Kidney (tissue), 14 donors: ENCODE data around the gene GRID1. TPM values are rescaled to one million over a fixed set of nuclear protein-coding genes. Genes with fewer than 3 reads are reported as not detected.

Experiments
- DNase-seq, 5 donors: peaks; one replicate each; pipeline ENCODE4 v3.0.0-alpha.2; 2013 to 2020
- FAIRE-seq: peaks from 2 replicates; lab custom pipeline; 2012; peaks lifted over from hg19 to GRCh38; lab: Jason Lieb, UNC
- H3K27ac ChIP-seq, 2 donors: one replicate each; pipeline ENCODE4 v1.7.0; 2013; ENCODE audit warnings: low read depth in 2 of 2, low read length in 2 of 2, inconsistent platforms in 1 of 2
- H3K27me3 ChIP-seq: one replicate; pipeline ENCODE4 v1.7.1; 2013; ENCODE audit warnings: low read length, inconsistent platforms; ENCODE audit not compliant: control insufficient read depth, insufficient read depth
- H3K36me3 ChIP-seq, 3 donors: one replicate each; pipeline versions ENCODE4 v1.7.0 to v1.7.1; 2013; ENCODE audit warnings: low read length in 3 of 3, control low read depth in 1 of 3, inconsistent platforms in 1 of 3; ENCODE audit not compliant: insufficient read depth in 3 of 3, control insufficient read depth in 2 of 3
- H3K4me1 ChIP-seq, 3 donors: one replicate each; pipeline versions ENCODE4 v1.7.0 to v1.7.1; 2013; ENCODE audit warnings: low read length in 3 of 3, inconsistent platforms in 1 of 3, low read depth in 1 of 3; ENCODE audit not compliant: control insufficient read depth in 2 of 3, insufficient read depth in 2 of 3
- H3K4me3 ChIP-seq, 3 donors: one replicate each; pipeline versions ENCODE4 v1.7.0 to v1.8.1; 2013; ENCODE audit warnings: low read length in 3 of 3, control low read depth in 1 of 3, inconsistent platforms in 1 of 3
- H3K9ac ChIP-seq, 3 donors: one replicate each; pipeline versions ENCODE4 v1.7.0 to v1.7.1; 2013; ENCODE audit warnings: low read length in 3 of 3, control low read depth in 1 of 3, inconsistent platforms in 1 of 3
- H3K9me3 ChIP-seq, 3 donors: one replicate each; pipeline versions ENCODE4 v1.7.0 to v1.7.1; 2013; ENCODE audit warnings: low read length in 3 of 3, control low read depth in 1 of 3, inconsistent platforms in 1 of 3; ENCODE audit not compliant: control insufficient read depth in 2 of 3, insufficient read depth in 1 of 3
- intact Hi-C: fragments of 100-400 bp; cut with DNase I; formaldehyde crosslinking; loops from one replicate; pipeline ENCODE4 v1.11.1; 2022
- polyA plus RNA-seq: library from polyadenylated mRNA; stranded (reverse); fragments of 350-450 nt; fragmentation: Illumina TruSeq; extraction: RNeasy Lipid Tissue Mini Kit (QIAGEN cat#74804); gene quantifications from one replicate; pipeline ENCODE4 v1.2.3, GENCODE V29; 2014; ENCODE audit warnings: low read depth, low replicate concordance; ENCODE audit not compliant: insufficient read depth
- total RNA-seq: library from RNA; stranded (reverse); fragmentation: NEBNext Ultra II Directional; extraction: Animal tissue kit (Norgen Biotek cat#: 25700); gene quantifications from one replicate; pipeline ENCODE4 v1.2.1, GENCODE V29; 2021
- TF ChIP-seq, protein P1 (sequence below): IDR thresholded peaks from 3 replicates; pipeline ENCODE4 v1.5.1; 2012; ENCODE audit warnings: mild to moderate bottlenecking, moderate library complexity, borderline replicate concordance; ENCODE audit not compliant: insufficient read depth; ENCODE audit errors: extremely low read depth
- donor health status: control.
- donor health status: control.
- donor health status: control.
- donor health status: control.
- donor health status: control.
- donor health status: DM: yes; HTN: yes; CAD: no.
- donor health status: Normal renal cell carcinoma (clear cell type).

GRID1 gene
- total and polyA plus RNA-seq, 2 donors from 2014 or later: 0.37 to 1.4 TPM

DNA sequence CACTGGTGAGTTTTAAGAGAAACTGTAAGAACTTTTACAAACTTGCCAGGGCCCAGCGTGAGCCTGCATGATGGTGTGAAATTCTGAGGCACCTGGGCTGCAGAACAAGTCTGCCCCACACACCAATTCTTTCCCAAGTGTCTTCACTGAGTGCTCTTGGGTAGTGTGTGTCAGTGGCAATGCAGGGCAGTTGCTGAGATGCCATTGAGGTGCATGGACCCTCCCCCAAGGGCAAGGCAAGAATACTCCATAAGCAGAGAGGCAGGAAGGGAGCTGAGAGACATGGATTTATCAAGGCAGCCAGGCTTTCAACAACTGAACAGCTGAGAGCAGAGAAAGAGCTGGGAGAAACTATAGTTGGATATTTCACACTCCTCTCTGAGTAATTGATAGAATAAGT, 801.2 kb downstream of the GRID1 start:
- no peaks in the 10 kb centered on the region for H3K36me3 ChIP-seq
- no peak overlapping the region for H3K9ac ChIP-seq
- FAIRE-seq (no peak), DNase-seq (no peak)
- no peaks in the 10 kb centered on the region for H3K9me3 ChIP-seq
- no peak overlapping the region for H3K27ac ChIP-seq
- TF ChIP-seq, protein P1, sequence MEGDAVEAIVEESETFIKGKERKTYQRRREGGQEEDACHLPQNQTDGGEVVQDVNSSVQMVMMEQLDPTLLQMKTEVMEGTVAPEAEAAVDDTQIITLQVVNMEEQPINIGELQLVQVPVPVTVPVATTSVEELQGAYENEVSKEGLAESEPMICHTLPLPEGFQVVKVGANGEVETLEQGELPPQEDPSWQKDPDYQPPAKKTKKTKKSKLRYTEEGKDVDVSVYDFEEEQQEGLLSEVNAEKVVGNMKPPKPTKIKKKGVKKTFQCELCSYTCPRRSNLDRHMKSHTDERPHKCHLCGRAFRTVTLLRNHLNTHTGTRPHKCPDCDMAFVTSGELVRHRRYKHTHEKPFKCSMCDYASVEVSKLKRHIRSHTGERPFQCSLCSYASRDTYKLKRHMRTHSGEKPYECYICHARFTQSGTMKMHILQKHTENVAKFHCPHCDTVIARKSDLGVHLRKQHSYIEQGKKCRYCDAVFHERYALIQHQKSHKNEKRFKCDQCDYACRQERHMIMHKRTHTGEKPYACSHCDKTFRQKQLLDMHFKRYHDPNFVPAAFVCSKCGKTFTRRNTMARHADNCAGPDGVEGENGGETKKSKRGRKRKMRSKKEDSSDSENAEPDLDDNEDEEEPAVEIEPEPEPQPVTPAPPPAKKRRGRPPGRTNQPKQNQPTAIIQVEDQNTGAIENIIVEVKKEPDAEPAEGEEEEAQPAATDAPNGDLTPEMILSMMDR: no peak
- intact Hi-C loops: no loop called here
- H3K27me3 ChIP-seq: no peaks in the 10 kb centered on the region
- H3K4me3 ChIP-seq: no peak overlapping the region
- no peaks in the 10 kb centered on the region for H3K4me1 ChIP-seq

DNA sequence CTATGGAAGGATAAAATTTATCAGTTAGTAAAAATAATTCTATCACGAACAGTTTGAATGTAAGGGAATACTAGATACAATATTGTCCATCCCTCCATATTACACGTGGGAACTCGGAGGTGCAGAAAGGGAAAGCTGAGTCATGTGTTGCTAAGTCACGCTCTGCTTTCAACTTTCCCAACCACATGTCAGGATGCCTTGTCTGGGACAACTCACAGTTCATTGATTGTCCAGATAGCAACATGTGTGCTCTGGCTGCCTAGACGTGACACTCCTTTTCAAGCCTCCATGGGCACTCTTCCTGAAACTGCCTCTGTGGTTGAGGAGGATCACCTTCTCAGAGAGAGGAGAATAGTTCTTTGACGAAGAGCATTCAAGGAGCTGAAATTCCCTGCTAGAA, 808.1 kb downstream of the GRID1 start:
- Histone ChIP-seq H3K9ac (no peak overlapping the region), H3K4me3 (no peak overlapping the region), H3K4me1 (no peaks in the 10 kb centered on the region), H3K27ac (no peak overlapping the region), H3K27me3 (no peaks in the 10 kb centered on the region), H3K9me3 (no peaks in the 10 kb centered on the region), H3K36me3 (no peaks in the 10 kb centered on the region)
- no peak for DNase-seq
- no peak for FAIRE-seq
- TF ChIP-seq, protein P1: no peak
- intact Hi-C loops: no loop called here

DNA sequence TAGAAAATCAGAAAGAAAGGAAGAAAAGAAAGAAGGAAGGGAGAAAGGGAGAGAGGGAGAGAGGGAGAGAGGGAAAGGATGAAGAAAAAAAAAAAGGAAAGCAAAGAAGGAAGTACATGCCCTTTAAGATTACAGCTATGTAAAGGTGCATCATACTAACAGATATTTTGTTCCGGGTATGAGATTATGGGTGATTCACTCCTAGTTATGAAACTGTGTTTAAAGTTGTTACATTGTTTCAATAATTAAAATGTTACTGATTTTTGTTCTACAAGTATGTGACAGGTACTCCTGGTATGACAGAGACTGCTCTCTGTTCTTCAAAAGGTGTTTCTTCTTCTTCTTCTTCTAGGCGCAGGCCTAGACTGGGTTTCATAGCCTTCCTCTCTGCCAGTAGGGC, 808.9 kb downstream of the GRID1 start:
- Histone ChIP-seq H3K36me3 (no peaks in the 10 kb centered on the region), H3K27ac (no peak overlapping the region), H3K4me1 (no peaks in the 10 kb centered on the region), H3K9ac (no peak overlapping the region), H3K4me3 (no peak overlapping the region), H3K27me3 (no peaks in the 10 kb centered on the region), H3K9me3 (no peaks in the 10 kb centered on the region)
- TF ChIP-seq, protein P1: no peak
- intact Hi-C loops: no loop called here
- no peak for DNase-seq
- no peak for FAIRE-seq

DNA sequence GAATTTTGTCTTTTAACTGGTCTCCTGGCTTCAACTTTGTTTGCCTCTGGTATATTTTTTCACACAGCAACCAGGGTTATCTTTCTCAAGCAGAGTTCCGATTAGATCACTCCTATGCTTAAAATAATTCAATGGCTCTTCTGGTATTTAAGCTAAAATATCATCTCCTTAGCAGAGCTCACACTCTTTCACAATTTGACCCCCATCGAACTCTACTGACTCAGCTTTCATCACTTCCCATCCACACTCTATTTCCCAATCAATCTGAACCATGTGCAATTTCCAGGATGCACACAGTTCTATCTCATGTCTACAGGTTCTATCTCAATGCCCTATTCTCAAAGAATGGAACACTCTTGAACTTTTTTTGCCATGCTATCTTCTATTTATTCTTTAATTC, 809.5 kb downstream of the GRID1 start:
- Histone ChIP-seq H3K36me3 (no peaks in the 10 kb centered on the region), H3K27ac (no peak overlapping the region), H3K9me3 (no peaks in the 10 kb centered on the region), H3K4me3 (no peak overlapping the region), H3K27me3 (no peaks in the 10 kb centered on the region), H3K4me1 (no peaks in the 10 kb centered on the region), H3K9ac (no peak overlapping the region)
- TF ChIP-seq, protein P1: no peak
- intact Hi-C loops: no loop called here
- DNase-seq: no peak
- no peak for FAIRE-seq
